Measurements from ENCODE around the gene PRR5L.
"Not testable (repeated sequence)": the region's sequence is repeated elsewhere in the genome, so short reads cannot be mapped to it uniquely, and the experiment has no call there.

PRR5L gene

DNA sequence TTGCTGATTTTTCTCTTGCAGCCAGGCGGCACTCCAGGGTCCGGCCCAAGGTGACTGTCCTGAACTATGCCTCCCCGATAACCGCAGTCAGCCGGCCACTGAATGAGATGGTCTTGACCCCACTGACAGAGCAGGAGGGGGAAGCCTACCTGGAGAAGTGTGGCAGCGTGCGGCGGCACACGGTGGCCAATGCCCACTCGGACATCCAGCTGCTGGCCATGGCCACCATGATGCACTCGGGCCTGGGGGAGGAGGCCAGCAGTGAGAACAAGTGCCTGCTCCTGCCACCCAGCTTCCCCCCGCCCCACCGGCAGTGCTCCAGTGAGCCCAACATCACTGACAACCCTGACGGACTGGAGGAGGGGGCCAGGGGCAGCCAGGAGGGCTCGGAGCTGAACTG is 166.2 kb downstream of the PRR5L start:
- DNase-seq (ENCODE audit: low spot score), result no peak

DNA sequence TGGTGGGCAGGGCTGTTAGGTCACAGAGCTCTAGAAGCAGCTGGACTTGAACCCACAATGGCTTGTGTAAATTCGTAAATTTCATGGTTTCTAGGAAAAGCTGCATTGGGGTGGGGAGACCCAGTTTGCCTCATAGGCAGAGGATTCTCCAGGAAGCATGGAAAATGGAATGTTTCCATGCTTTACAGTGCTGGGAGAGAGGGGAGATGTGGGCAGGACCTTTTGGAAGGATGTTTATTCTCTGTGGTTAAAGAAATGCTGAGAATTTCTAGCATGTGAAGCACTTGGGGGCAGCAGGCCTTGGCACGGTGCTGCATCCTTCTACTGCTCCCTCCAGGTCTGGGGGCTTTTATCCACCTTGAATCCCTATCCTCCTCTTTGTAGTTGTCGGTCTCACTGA is 167.7 kb downstream of the PRR5L start:
- no peak for DNase-seq (ENCODE audit: low spot score)

DNA sequence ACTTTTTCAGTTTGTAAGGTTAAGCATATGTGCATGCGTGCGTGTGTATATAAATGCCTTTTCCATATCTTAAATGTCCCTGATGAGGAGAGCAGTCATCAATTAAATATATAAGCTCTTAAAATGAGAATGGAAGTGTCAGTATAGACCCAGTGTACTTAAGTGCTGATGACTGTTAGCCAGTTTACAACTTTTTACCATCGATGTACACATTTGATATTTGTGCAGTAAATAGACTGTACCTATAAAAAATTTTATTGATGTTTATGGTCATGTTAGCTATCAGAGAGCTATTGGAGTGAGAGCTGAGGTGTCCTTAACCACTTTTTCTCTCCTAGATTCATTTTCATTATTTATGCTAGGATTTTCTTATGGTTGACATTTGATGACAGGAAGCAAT is 168.6 kb downstream of the PRR5L start:
- DNase-seq (ENCODE audit: low spot score), result no peak

DNA sequence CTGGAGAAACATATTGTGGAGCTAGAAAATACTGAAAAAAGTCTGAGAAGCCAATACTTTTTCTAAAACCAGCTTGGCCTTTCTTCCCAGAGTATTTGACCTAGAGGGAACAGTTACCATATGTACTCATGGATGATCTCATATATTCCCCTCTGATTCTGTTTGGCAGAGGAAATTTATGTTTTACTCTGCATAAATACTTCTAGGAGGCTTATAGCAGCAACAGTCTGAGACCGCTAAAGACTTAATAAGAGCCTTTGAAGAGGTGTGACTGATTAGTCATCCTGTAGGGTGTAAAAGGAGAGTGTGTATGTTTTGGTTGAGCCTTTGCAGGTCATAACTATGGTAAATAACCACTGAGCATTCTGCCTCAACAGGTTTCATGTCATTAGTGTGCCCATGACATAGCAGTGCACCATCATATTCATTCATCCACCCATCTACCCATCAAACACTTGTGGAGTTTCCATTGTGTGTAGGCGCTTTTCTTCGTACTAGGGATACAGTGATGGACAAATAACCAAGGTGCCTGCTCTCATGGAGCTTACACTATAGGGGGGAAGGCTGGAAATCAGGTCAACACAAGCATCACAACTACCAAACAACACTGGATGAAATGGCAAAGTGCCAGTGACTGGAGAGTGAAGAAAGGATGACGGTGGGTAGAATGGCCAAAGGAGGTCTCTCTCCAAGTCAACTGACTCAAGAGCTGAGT is 169.5 kb downstream of the PRR5L start:
- no peak for DNase-seq (ENCODE audit: low spot score)

DNA sequence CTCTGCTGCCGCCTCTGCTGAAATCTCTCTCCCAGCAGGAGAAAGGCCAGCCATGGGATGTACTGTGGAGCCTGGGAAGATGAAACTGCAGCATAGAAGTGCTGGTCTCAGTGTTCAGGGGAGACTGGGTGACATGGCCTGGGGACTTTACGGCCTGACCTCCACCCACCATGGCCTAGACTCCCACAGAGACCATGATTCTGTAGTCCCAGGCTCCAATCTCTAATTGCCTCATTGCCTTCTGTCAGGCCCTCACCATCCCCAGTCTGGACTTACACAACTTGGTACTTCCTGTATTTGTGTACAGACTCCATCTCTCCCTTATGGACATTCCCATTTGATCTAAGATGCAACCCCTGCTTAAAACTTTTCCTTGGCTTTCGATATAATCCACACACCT is 170.9 kb downstream of the PRR5L start:
- no peak for DNase-seq (ENCODE audit: low spot score)

DNA sequence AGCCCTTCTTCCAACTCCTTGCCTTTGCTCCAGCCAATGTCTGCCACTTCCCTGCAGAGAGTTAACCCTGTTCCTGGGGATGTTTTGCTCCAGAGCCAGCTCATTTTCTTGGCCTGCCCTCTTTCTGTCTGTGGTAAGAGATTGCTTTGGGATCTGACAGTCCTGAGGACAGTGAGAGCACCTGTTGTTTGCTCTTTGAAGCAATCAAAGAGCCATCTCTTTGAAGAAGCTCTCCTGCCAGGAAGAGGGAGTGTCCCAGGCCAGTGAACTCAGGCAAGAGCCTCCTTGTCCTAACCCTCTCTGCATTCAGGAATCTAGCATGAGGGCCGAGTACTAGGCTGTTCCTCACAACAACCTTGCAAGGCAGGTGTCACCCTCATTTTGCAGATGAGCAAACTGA is 171.8 kb downstream of the PRR5L start:
- no peak for DNase-seq (ENCODE audit: low spot score)

DNA sequence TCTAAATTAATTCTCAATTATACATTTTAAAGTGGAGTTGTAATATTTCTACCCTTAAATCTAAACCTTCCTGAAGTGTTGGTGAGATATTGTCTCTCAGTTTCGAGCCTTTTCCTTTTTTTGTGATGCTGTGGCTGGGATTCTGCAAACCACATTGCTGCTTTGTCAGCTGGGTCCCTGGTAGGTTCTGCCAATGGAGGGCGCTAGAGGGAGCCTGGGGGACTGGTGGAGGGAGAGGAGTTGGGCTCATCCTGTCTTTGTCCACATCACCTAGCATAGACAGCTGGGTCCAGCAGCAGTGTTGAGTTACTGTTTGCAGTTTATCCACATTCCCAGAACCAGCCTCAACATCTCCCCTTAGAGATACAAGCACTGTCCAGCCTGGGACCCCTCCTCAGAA is 173.0 kb downstream of the PRR5L start:
- DNase-seq (ENCODE audit: low spot score), result peak; percentile 13

DNA sequence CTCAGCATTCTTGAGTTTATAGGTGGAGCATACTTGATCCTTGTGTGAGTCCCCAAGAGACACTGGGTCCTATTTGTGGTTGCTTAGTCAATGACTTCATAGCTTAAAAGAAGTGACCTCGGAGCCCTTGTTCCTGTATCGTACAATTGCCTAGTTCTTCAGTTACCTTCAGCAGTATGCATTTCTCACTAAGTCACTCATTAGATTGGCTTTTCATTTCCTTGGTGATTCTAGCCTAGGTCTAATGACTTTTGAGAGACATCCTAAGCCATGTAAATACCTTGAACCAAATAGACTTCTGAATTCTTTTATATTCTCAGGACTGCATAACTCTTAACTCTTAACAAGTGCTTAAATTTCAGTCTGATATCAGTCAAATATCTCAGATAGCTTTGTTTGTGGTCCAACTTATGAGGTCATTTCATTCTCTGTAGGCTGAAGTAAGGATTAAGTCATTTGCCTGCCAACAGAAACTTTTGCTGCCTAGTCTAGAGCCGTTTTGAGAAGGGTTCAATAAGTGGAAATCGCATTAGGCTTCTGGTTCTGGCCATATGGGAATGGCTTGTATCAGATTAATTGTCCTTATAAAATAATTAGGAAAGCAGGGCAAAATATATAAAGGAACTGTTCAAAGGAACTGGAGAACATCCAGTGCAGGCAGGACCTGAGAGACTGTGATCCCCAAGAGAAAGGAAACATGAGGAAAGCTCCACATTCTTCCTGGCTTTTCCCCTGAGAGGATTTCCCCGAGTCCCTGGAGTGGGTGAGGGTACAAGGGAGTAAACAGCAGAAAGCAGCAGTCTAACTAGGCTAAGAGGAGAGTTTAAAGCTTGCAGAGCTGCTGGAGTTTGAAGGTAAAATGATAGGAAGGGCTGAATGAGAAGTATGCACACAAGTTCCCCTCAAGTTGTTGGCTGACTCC is 174.1 kb downstream of the PRR5L start:
- DNase-seq (ENCODE audit: low spot score), result peak; percentile 5

DNA sequence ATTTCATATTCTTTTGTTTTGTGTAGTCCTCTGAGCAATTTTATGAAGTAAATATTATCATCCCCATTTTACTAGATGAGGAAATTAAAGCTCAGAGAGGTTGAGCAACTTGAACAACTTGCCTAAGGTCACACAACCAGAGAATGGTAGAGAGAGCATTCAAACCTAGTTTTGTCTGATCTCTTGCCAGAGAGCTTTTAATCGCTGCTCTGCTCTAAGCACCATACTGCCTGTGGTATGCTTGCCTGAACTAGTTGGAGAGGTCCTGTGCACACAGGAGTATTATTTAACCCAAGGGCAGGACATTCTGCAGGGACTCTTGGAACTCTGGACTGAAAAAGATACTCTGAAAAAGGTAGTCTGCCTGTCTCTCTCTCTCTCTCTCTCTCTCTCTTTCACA is 175.5 kb downstream of the PRR5L start:
- no peak for DNase-seq (ENCODE audit: low spot score)

DNA sequence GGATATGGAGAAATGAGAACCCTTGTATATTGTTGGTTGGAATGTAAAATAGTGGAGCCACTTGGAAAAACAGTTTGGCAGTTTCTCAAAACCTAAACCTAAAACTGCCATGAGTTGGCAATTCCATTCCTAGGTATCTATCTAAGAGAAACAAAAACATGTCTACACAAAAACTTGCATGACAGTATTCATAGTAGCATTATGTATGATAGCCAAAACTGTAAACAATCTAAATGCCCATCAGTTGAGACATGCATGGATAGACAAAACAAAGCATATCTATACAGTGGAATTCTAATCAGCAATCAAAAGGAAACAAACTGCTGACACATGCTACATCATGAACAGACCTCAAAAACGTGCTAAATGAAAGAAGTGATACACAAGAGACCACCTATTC is 179.1 kb downstream of the PRR5L start:
- DNase-seq (ENCODE audit: low spot score), result no peak

DNA sequence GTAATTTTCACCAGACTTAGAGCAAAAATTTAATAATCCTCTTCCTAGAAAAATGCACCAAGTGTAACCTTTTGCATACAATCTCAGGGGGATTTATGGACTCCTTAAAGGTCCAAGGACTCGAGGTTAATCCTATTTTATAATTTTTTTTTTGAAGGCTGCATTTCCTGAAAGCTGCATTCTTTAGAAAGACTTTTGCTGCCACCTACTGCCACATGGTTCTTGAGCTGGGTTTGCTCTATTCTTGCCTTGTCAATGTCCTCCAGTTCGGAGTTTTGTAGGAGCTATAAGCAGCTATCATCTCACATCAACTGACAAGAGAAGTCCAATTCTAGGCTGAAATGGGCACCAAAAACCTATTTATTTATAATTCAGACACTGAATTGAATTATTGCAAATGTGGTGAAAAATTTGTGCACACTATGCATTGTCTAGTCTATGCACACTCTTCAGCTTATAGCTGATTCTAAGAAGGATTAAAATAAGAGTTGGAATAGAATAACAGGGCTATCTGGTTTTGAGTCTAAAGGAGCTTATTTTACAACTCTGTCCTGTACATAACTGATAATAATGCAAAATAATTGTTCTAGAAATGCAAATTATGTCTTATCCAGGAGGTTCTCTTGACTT is 182.7 kb downstream of the PRR5L start:
- DNase-seq (ENCODE audit: low spot score), result peak; percentile 58

DNA sequence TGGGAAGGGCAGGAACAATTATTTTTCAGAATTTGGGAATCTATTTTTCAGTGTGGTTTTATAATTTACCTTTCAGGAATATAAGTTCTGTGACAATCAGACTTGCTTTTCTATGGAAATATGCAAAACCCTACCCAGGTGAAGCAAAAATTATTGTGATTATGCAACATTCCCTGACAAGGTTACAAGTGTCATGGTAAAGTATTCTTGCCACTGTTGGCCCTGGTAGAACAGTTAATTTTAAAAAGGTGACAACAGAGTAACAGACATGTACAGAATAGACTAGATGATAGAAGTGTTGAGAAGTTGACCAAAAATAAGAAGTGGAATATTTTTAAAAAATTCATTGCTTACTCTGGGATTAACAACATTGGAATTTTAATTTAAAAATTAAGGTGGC is 184.7 kb downstream of the PRR5L start:
- DNase-seq (ENCODE audit: low spot score), result no peak

DNA sequence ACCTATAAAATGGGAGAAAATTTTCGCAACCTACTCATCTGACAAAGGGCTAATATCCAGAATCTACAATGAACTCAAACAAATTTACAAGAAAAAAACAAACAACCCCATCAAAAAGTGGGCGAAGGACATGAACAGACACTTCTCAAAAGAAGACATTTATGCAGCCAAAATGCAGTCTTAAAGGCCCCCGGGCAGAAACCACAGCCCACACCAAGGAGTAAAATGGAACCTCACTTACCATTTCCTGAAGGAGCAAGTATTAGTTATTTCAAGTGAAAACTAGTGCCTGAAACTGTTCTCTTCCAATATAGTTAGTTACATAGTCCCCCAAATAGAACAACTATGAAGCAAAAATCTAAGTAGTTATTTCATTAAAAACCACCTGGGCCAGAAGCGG is 187.0 kb downstream of the PRR5L start:
- DNase-seq (ENCODE audit: low spot score), result not testable (repeated sequence)

DNA sequence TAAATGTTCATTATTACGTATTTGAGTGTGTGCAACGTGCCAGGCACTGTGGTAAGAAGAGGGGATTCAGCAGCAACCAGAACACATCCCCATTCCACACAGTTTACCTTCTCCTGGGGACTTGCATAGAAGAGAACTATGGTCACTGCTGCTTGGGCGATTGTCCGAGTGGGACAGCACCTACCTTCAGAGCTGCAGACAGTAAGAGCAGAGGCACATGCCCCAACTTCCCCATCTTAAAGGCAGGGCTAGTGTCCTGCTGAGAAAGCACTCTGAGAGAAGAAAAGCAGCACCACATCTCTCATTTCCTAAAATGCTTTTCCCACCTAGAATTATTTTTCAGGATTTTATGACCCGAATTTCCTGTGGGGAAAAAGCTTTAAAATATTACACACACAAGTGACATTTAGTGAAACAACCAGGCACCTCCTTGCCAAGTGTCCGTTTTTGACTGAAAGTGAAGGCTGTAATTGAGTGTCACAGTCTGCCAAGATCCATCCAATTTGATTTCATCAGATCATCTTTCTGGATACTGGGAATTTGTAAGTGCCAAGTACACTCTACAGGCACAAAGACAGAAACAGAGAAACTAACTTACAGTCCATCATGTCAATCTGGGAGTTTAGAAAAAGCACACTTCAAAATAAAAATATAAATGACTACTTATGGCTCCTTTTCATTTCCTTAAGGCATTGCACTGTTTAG is 189.4 kb downstream of the PRR5L start:
- no peak for DNase-seq (ENCODE audit: low spot score)

DNA sequence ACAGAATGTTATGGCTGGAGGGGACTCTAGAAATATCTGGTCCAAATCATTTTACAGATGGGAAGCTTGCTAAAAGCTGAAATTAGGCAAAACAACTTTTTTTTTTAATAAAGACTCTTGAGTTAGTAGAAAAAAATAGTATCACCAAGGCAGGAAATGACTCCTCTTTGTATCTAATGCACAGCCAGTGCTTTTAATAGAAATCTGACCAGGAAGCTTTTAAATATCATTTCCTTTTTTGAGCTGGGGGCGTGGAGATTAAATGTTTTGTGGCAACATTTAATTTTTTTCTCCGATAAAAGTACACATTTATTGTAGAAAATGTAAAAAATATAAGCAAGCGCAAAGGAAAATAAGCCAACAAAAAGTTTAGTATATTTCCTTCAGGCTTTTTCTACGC is 191.5 kb downstream of the PRR5L start:
- peak; percentile 32 for DNase-seq (ENCODE audit: low spot score)

DNA sequence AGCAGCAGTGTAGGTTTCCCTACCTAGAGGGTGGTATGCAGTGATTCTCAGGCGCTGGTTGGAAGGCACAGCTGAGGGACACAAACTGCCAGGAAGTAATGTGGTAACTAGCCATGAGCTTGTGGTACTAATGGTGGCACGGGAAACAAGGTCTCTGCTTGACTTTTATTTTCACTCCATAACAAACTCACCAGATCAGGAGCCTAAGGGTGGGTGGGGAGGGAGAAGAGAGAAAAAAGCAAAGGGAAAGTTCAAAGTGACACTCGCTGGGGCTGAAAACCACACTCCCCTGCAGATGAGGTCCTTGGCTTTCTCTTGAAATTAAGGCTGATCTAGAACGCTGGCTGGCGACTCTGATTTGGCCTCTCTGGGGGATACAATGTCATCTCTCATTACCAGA is 192.0 kb downstream of the PRR5L start:
- DNase-seq (ENCODE audit: low spot score), result peak; percentile 34

DNA sequence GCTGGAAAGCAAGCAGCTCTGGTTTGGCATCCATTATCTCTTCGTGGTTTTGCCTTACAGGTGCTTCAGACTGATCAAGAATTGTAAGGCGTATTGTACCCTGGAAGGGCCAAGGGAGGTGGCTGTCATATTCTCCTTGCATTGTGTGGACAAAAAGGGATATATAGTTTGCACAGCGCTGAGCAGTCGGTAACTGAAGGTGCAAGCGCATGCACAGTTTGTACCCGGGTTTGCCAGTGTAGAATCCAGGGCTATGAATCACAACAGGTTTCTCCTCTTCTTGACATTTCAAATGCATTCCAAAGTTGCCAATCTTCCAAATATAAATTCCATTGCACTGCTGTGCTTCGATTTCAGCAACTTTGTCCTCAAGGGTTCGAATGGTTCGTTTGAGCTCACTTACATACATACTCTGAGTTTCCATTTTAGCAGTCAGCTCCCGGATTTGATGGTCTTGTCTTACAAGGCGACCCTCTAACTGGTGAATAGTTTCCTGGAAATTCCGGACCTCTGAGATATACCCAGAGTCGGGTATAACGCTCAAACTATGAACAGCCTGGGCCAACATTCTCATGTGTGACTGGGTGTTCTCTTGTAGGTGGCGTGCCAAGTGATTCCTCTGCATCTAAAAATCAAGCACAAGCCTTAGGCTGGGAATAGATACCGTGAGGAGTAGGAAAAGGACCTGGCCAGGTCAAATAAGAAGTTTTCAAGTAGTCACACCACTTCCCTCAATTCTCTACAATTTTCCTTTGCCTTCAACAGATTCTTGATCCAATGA is 194.1 kb downstream of the PRR5L start:
- no peak for DNase-seq (ENCODE audit: low spot score)

DNA sequence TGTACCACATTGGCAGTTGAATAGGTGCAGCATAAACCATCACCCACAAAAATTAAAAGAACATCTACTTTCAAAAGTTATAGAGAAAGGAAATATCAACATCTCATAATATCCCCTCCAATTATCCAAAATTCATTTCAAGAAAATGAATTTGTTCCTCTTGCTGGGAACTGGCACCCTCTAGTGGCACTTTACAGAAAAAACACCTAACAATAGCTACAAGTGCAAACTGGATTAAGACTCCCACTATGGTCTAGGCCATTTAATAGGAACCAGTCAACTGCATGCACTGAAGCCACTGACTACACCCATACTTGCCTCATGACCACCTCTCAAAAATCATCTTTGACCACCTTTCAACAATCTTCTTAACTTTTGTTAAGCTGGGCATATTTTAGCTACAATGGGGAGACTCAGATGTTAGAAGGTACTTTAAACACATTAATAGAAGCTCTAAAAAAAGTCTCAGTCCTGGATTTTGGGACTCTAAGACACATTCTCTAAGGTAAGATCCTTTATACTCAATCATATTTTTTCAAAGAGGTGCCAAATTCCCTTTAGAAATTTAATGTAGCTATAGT is 196.7 kb downstream of the PRR5L start:
- DNase-seq (ENCODE audit: low spot score), result peak; percentile 77

DNA sequence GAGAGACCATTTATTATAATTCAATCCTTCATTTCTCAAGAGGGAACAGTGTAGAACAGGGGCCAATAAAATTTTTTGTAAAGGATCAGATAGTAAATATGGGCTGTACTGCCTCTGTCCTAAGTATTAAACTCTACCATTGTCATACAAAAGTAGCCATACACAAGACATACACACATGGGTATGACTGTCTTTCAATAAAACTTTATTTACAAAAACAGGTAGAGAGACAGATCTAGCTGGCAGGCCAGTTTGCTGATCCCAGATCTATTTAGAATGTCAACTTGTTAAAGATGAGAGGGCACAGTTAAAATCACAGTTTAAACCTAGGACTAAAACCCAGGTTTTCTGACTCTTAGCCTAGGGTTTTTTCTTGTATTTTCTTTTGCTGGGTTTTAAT is 197.2 kb downstream of the PRR5L start:
- peak; percentile 7 for DNase-seq (ENCODE audit: low spot score)

DNA sequence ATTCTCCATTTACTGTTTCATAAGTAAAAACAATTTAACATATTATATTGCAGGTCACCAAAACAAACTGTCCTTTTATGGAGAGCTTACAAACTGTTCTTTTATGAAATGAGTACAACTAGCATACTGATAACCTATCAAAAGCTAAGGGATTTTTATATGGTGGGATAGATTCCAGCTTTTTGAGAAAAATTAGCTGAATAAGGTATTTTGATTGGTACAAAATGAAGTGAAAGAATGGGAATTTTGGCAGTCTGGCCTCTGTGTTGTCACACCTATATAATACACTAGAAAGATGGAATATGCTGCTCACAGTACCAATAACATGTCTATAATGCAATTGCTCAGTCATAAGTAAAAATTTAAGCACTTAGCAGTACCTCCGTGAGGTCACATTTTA is 202.6 kb downstream of the PRR5L start:
- no peak for DNase-seq (ENCODE audit: low spot score)

DNA sequence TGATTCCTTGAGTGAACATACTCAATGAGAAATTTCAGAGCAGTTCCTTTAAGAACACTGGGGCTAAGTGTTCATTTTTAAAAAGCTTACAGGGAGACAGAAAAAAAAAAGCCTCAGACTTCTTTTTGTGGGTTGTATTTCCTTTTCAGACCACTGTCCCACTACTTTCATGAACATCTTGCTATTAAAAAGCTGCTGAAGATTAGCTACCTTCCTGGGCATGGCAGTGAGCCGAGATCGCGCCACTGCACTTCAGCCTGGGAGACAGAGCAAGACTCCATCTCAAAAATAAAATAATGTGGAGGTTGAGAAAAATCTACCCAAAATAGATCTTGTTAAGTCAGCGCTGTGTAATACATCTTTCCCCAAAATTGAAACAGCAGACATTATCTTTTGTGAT is 203.2 kb downstream of the PRR5L start:
- DNase-seq (ENCODE audit: low spot score), result no peak

Data from NAMALWA (cell line).